ENCODE results near the gene RTP3. TPM values are rescaled to one million over a fixed set of nuclear protein-coding genes. Genes with fewer than 3 reads are reported as not detected.
"Not testable (repeated sequence)": the region's sequence is repeated elsewhere in the genome, so short reads cannot be mapped to it uniquely, and the experiment has no call there.

The RTP3 gene
- polyA plus RNA-seq, 6 donors from 2014 or later, result not detected

- H3K27ac Mint-ChIP-seq, result no peak overlapping the region
- H3K4me1 Mint-ChIP-seq, result peaks cover 0 to 3% (median 0%) of the 10 kb centered on the region in 3 donors
- H3K4me3 Mint-ChIP-seq, result no peak overlapping the region
- H3K27me3 Mint-ChIP-seq, result no peaks in the 10 kb centered on the region
- ATAC-seq (ENCODE audit: low read depth in 2 of 2), result no peak
- H3K9me3 Mint-ChIP-seq, result peaks cover 0 to 1% (median 0%) of the 10 kb centered on the region in 7 donors
- H3K36me3 Mint-ChIP-seq, result no peaks in the 10 kb centered on the region
- no peak for DNase-seq
Observed at GRCh38 chr3:46521096-46521495, 23.3 kb downstream of the RTP3 start.

GRCh38 chr3:46522201-46522600, 24.4 kb downstream of the RTP3 start:
- not testable (repeated sequence) for H3K27me3 Mint-ChIP-seq; H3K27ac Mint-ChIP-seq; H3K4me1 Mint-ChIP-seq; H3K4me3 Mint-ChIP-seq; DNase-seq; H3K9me3 Mint-ChIP-seq; H3K36me3 Mint-ChIP-seq; ATAC-seq (ENCODE audit: low read depth in 2 of 2)

DNA sequence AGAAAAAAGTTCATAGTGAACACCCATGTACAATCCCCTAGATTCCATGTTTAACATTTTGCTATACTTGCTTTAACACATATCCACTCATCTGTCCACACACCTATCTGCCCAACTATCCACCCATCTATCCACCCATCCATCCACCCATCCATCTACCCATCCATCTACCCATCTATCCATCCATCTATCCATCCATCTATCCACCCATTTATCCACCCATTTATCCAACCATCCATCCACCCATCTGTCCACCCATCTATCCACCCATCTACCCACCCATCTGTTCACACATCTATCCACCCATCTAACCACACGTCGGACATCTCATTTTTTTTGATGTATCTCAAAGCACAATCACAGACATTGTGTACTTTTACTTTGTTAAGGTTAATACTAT, 25.8 kb downstream of the RTP3 start:
- DNase-seq (no peak), ATAC-seq (ENCODE audit: low read depth in 2 of 2) (no peak)
- no peaks in the 10 kb centered on the region for H3K27me3 Mint-ChIP-seq
- no peaks in the 10 kb centered on the region for H3K4me1 Mint-ChIP-seq
- peak overlapping the region in 1 of 8 donors; percentile 12 for H3K4me3 Mint-ChIP-seq
- H3K9me3 Mint-ChIP-seq, result peaks cover 0 to 1% (median 0%) of the 10 kb centered on the region in 7 donors
- no peaks in the 10 kb centered on the region for H3K36me3 Mint-ChIP-seq
- peak overlapping the region in 1 of 6 donors; percentile 72 for H3K27ac Mint-ChIP-seq

GRCh38 chr3:46524008-46524407, 26.2 kb downstream of the RTP3 start:
- Mint-ChIP-seq H3K36me3 (no peaks in the 10 kb centered on the region), H3K27me3 (no peaks in the 10 kb centered on the region), H3K4me1 (no peaks in the 10 kb centered on the region), H3K9me3 (peaks cover 0 to 1% (median 0%) of the 10 kb centered on the region in 7 donors), H3K27ac (no peak overlapping the region), H3K4me3 (no peak overlapping the region)
- no peak for DNase-seq
- ATAC-seq (ENCODE audit: low read depth in 2 of 2), result no peak

GRCh38 chr3:46524832-46525231, 27.1 kb downstream of the RTP3 start:
- ATAC-seq (ENCODE audit: low read depth in 2 of 2) (no peak), DNase-seq (no peak)
- Mint-ChIP-seq H3K36me3 (no peaks in the 10 kb centered on the region), H3K4me3 (no peak overlapping the region), H3K4me1 (no peaks in the 10 kb centered on the region), H3K9me3 (peaks cover 0 to 1% (median 0%) of the 10 kb centered on the region in 7 donors), H3K27me3 (no peaks in the 10 kb centered on the region), H3K27ac (no peak overlapping the region)

- Mint-ChIP-seq H3K27me3 (peaks cover 11 to 15% (median 13%) of the 10 kb centered on the region in 3 donors), H3K27ac (no peak overlapping the region), H3K9me3 (peaks cover 0 to 1% (median 0%) of the 10 kb centered on the region in 7 donors), H3K36me3 (no peaks in the 10 kb centered on the region), H3K4me1 (peaks cover 0 to 4% (median 3%) of the 10 kb centered on the region in 3 donors), H3K4me3 (no peak overlapping the region)
- DNase-seq (no peak), ATAC-seq (ENCODE audit: low read depth in 2 of 2) (no peak)
Observed at GRCh38 chr3:46527239-46527638, 29.5 kb downstream of the RTP3 start.

DNA sequence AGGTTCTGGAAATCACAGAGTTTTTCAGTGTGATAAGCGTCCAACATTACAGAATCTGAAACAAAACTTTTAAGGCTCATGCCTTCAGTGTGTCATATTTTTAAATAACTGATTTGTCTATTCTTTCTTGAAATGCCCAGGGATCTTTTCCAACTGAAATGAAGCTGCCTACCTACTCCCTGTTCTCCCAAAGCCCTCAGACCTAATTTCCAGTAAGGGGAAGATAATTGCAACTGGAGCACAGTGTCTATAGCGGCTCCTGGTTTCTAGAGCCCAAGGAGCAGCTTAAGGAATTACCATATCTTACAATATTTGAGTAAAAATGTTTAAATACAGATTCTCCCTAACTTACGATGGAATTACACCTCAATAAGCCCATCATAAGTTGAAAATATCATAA, 35.3 kb downstream of the RTP3 start:
- no peak overlapping the region for H3K27ac Mint-ChIP-seq
- DNase-seq, result no peak
- peaks cover 25 to 38% (median 34%) of the 10 kb centered on the region in 3 donors for H3K27me3 Mint-ChIP-seq
- no peak overlapping the region for H3K4me3 Mint-ChIP-seq
- H3K4me1 Mint-ChIP-seq, result peaks cover 18 to 39% (median 28%) of the 10 kb centered on the region in 3 donors
- H3K9me3 Mint-ChIP-seq, result peaks cover 0 to 5% (median 0%) of the 10 kb centered on the region in 7 donors
- no peak for ATAC-seq (ENCODE audit: low read depth in 2 of 2)
- H3K36me3 Mint-ChIP-seq, result peaks cover 0 to 7% of the 10 kb centered on the region in 2 donors

DNA sequence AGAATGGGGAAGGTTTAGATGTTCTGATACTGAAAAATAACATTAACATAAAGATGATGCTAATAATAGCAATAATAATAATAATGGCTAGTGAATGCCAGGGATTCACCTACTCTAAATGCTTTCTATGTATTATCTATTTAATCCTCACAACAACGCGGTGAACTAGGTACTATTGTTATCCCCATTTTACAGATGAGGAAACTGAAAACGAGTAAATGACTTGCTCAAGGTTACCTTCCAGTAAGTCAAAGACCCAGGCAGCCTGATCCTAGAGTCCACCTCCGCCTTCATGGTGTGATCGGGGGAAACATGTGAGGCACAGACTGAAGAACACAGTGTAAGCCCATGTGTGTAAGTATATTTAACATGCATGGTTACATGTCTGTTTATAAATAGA, 38.0 kb downstream of the RTP3 start:
- Mint-ChIP-seq H3K9me3 (peaks cover 0 to 5% (median 0%) of the 10 kb centered on the region in 7 donors), H3K27ac (peak overlapping the region in 1 of 6 donors; percentile 91), H3K4me1 (peaks cover 35 to 64% (median 52%) of the 10 kb centered on the region in 3 donors), H3K4me3 (peak overlapping the region in 1 of 8 donors; percentile 45), H3K27me3 (peaks cover 20 to 31% (median 29%) of the 10 kb centered on the region in 3 donors), H3K36me3 (peaks cover 0 to 7% of the 10 kb centered on the region in 2 donors)
- no peak for DNase-seq
- no peak for ATAC-seq (ENCODE audit: low read depth in 2 of 2)

DNA sequence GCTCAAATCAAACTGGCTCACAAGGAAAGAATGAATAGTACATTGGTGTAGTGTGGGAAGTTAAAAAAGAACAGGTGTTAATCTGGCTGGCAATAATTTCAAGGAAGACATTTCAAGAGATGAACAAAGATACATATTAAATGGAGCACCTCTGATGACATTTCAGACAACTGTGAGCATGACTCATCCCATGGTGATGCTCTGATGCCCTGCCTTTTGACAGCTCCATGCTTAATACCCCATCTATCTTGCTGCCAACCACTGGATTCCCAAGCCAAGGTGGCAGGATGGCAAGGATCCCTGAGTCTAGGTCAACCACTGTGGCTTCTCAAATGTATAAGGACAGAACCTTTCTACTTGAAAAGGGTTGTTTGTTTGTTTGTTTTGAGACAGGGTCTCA, 39.0 kb downstream of the RTP3 start:
- Mint-ChIP-seq H3K27ac (peak overlapping the region in 1 of 6 donors; percentile 91), H3K9me3 (peaks cover 0 to 5% (median 0%) of the 10 kb centered on the region in 7 donors), H3K36me3 (peaks cover 0 to 7% of the 10 kb centered on the region in 2 donors), H3K4me3 (peak overlapping the region in 1 of 8 donors; percentile 15), H3K4me1 (peaks cover 37 to 74% (median 57%) of the 10 kb centered on the region in 3 donors), H3K27me3 (peaks cover 13 to 25% (median 23%) of the 10 kb centered on the region in 3 donors)
- DNase-seq, result no peak
- ATAC-seq (ENCODE audit: low read depth in 2 of 2), result no peak

- H3K9me3 Mint-ChIP-seq, result peaks cover 0 to 5% (median 0%) of the 10 kb centered on the region in 7 donors
- ATAC-seq (ENCODE audit: low read depth in 2 of 2) (no peak), DNase-seq (no peak)
- H3K27me3 Mint-ChIP-seq, result peaks cover 18 to 30% (median 26%) of the 10 kb centered on the region in 3 donors
- H3K4me3 Mint-ChIP-seq, result no peak overlapping the region
- H3K4me1 Mint-ChIP-seq, result peaks cover 42 to 76% (median 62%) of the 10 kb centered on the region in 3 donors
- peak overlapping the region in 2 of 6 donors; percentile 14 to 91 for H3K27ac Mint-ChIP-seq
- H3K36me3 Mint-ChIP-seq, result peaks cover 0 to 7% of the 10 kb centered on the region in 2 donors
Observed at GRCh38 chr3:46537316-46537715, 39.5 kb downstream of the RTP3 start.

DNA sequence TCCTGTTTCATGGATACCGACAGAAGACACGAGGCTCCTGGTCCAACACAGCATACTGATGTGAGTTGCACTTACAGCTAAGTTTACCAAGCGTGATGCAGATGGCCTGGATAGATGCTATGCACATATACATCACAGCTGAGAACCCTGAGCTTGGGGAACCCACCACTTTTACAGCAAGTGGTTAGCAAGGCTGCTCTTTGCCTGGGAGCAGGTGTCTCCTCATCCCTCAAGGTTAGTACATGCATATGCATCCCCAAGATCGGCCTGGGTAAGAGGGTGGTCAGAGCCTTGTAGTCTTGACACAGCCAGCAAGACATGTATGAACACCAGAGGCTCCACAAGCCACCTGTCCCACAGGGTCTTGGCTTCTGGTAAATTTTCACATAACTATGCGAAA, 40.0 kb downstream of the RTP3 start:
- Mint-ChIP-seq H3K4me3 (peak overlapping the region in 6 of 8 donors; percentile 16 to 88 (median 68)), H3K4me1 (peaks cover 44 to 79% (median 66%) of the 10 kb centered on the region in 3 donors), H3K27me3 (peaks cover 15 to 34% (median 31%) of the 10 kb centered on the region in 3 donors), H3K9me3 (peaks cover 0 to 5% (median 0%) of the 10 kb centered on the region in 7 donors), H3K27ac (peak overlapping the region in 4 of 6 donors; percentile 67 to 98 (median 94)), H3K36me3 (peaks cover 0 to 7% of the 10 kb centered on the region in 2 donors)
- DNase-seq (no peak), ATAC-seq (ENCODE audit: low read depth in 2 of 2) (no peak)

DNA sequence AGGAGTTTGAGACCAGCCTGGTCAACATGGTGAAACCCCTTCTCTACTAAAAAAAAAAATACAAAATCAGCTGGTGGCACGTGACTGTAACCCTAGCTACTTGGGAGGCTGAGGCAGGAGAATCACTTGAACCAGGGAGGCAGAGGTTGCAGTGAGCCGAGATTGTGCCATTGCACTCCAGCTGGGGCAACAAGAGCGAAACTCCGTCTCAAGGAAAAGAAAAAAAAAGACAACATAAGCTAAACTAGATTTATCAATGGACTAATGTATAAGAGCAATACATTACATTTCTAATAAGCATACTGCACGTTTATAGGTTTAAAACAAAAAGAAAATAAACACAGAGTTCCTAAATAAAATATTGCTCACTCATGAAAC, 40.6 kb downstream of the RTP3 start:
- H3K36me3 Mint-ChIP-seq, result not testable (repeated sequence)
- Mint-ChIP-seq H3K4me3 (peak overlapping the region; percentile 53 to 88 (median 76)), H3K4me1 (peaks cover 44 to 80% (median 70%) of the 10 kb centered on the region in 3 donors)

GRCh38 chr3:46538803-46539442, 41.1 kb downstream of the RTP3 start:
- peaks cover 44 to 76% (median 70%) of the 10 kb centered on the region in 3 donors for H3K4me1 Mint-ChIP-seq

More for the DNA sequence above, 40.6 kb downstream of the RTP3 start:
- H3K9me3 Mint-ChIP-seq; ATAC-seq (ENCODE audit: low read depth in 2 of 2); DNase-seq: not testable (repeated sequence)
- Mint-ChIP-seq H3K27ac (peak overlapping the region; percentile 91 to 99 (median 98)), H3K27me3 (peaks cover 13 to 36% (median 34%) of the 10 kb centered on the region in 3 donors)

More at GRCh38 chr3:46538803-46539442, 41.1 kb downstream of the RTP3 start:
- Mint-ChIP-seq H3K9me3 (peaks cover 0 to 5% (median 0%) of the 10 kb centered on the region in 7 donors), H3K27me3 (peaks cover 13 to 36% (median 33%) of the 10 kb centered on the region in 3 donors), H3K27ac (peak overlapping the region; percentile 91 to 99 (median 98)), H3K4me3 (peak overlapping the region; percentile 53 to 88 (median 76)), H3K36me3 (peaks cover 0 to 7% of the 10 kb centered on the region in 2 donors)
- peak; percentile 96 for DNase-seq
- ATAC-seq (ENCODE audit: low read depth in 2 of 2), result peak; percentile 91 to 92
